ENCODE data around the gene DNMT3L.

DNA sequence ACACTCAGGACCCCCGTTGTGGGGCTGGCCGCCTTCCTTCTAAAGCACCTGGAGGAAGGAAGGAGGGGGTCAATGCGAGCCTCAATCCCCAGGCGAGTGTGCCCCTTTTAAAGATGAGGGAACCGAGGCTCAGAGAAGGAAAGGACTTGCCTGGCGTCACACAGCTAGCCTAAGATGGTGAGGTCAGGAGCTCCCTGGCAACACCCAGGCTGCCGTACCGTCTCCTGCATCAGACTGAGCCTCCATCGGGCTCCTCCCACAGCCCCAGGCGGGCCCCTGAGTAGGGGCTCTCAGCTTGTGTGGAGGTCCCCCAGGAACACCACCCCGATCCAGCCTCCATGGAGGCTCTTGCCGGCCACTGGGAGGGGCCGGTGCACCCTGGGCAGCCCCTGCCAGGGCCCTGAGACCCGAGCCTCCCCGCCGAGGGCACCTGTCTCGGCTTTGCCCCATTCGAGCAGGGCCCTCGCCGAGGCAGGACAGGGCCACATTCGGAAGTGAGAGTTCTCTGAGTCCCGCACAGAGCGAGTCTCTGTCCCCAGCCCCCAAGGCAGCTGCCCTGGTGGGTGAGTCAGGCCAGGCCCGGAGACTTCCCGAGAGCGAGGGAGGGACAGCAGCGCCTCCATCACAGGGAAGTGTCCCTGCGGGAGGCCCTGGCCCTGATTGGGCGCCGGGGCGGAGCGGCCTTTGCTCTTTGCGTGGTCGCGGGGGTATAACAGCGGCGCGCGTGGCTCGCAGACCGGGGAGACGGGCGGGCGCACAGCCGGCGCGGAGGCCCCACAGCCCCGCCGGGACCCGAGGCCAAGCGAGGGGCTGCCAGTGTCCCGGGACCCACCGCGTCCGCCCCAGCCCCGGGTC is 23.7 kb upstream of the DNMT3L start, which contains the start of gene AIRE:
- TF ChIP-seq, protein P1, sequence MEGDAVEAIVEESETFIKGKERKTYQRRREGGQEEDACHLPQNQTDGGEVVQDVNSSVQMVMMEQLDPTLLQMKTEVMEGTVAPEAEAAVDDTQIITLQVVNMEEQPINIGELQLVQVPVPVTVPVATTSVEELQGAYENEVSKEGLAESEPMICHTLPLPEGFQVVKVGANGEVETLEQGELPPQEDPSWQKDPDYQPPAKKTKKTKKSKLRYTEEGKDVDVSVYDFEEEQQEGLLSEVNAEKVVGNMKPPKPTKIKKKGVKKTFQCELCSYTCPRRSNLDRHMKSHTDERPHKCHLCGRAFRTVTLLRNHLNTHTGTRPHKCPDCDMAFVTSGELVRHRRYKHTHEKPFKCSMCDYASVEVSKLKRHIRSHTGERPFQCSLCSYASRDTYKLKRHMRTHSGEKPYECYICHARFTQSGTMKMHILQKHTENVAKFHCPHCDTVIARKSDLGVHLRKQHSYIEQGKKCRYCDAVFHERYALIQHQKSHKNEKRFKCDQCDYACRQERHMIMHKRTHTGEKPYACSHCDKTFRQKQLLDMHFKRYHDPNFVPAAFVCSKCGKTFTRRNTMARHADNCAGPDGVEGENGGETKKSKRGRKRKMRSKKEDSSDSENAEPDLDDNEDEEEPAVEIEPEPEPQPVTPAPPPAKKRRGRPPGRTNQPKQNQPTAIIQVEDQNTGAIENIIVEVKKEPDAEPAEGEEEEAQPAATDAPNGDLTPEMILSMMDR (IDR thresholded peaks at IDR 0.05), result no peak
- TF ChIP-seq POLR2A (IDR thresholded peaks at IDR 0.05), result no peak
